A549 (cell line): ENCODE results near the gene LRRC61. TPM values are rescaled to one million over a fixed set of nuclear protein-coding genes. Genes with fewer than 3 reads are reported as not detected.

Experiments
- ATAC-seq, 2 experiments: fragments of 200-7000 bp in 1 of 2; fragments of >200 bp in 1 of 2; cut with Nextera tagmentation in 1 of 2; cut with Tn5 transposase in 1 of 2; 3 replicates each; pipeline versions ENCODE4 v1.8.0 to v1.9.1; 2018 to 2020; ENCODE audit warnings: mild to moderate bottlenecking in 1 of 2, moderate library complexity in 1 of 2
- CTCF ChIA-PET: fragments of 300-600 bp; sonication (Branson Sonifier 250); formaldehyde crosslinking; extraction: SDS; loops from one replicate; lab custom pipeline; 2021; ENCODE audit warnings: antibody characterized with exemption, inconsistent platforms; lab: Yijun Ruan, JAX
- POLR2A ChIA-PET: fragments of 350-600 bp; formaldehyde crosslinking; extraction: SDS; loops from one replicate; lab custom pipeline; 2021; ENCODE audit warnings: antibody characterized with exemption, inconsistent platforms; lab: Yijun Ruan, JAX
- DNase-seq, 2 experiments: peaks; one replicate each; pipeline versions ENCODE4 v3.0.0 to v3.0.0-alpha.2; 2011 to 2016; ENCODE audit warnings: low read depth in 1 of 2, low spot score in 1 of 2
- FAIRE-seq: peaks from 2 replicates; lab custom pipeline; 2011; peaks lifted over from hg19 to GRCh38; lab: Jason Lieb, UNC
- H3K27ac ChIP-seq, 2 experiments: fragments of >200 bp; sonication (Bioruptor Twin); formaldehyde crosslinking; 3 replicates each; pipeline ENCODE4 v1.5.1; 2016 to 2017
- H3K4me1 ChIP-seq: fragments of >200 bp; sonication (Bioruptor Twin); formaldehyde crosslinking; 3 replicates; pipeline ENCODE4 v1.6.1; 2016
- H3K4me2 ChIP-seq: fragments of >200 bp; sonication (Bioruptor Twin); formaldehyde crosslinking; 3 replicates; pipeline ENCODE4 v1.6.1; 2016
- H3K4me3 ChIP-seq: fragments of >200 bp; sonication (Bioruptor Twin); formaldehyde crosslinking; 3 replicates; pipeline ENCODE4 v1.5.1; 2016
- H3K9me3 ChIP-seq: fragments of >200 bp; sonication (Bioruptor Twin); formaldehyde crosslinking; 3 replicates; pipeline ENCODE4 v1.6.1; 2016
- CBX2 ChIP-seq: fragments of 200-600 bp; sonication (generic); IDR thresholded peaks from 2 replicates; pipeline ENCODE4 v1.6.1; 2016; ENCODE audit warnings: low read depth, mild to moderate bottlenecking, borderline replicate concordance
- CBX8 ChIP-seq: fragments of 200-600 bp; sonication (generic); IDR thresholded peaks from 2 replicates; pipeline ENCODE4 v1.6.1; 2016
- CHD2 ChIP-seq: fragments of 150-350 bp; IDR thresholded peaks from 2 replicates; pipeline ENCODE4 v1.6.1; 2014; ENCODE audit warnings: low read length; ENCODE audit not compliant: partially characterized antibody
- EP300 ChIP-seq, 2 experiments: fragments of >200 bp; sonication (Bioruptor Twin); formaldehyde crosslinking; IDR thresholded peaks; 2 replicates in 1 of 2; 3 replicates in 1 of 2; pipeline ENCODE4 v1.6.1; 2016 to 2017
- ESRRA ChIP-seq: fragments of 150-350 bp; IDR thresholded peaks from 2 replicates; pipeline ENCODE4 v1.6.1; 2014; ENCODE audit warnings: mild to moderate bottlenecking, low read length, borderline replicate concordance
- FOSL2 ChIP-seq, 2 experiments: fragments of 450-650 bp in 1 of 2; fragments of >200 bp in 1 of 2; sonication (Bioruptor Twin) in 1 of 2; formaldehyde crosslinking; IDR thresholded peaks; 2 replicates each; pipeline versions ENCODE4 v1.5.0 to v1.6.1; 2016 to 2020; ENCODE audit warnings: mild to moderate bottlenecking in 1 of 2, moderate library complexity in 1 of 2
- HEYL ChIP-seq: fragments of 250-450 bp; sonication (Bioruptor Pico); IDR thresholded peaks from 2 replicates; pipeline ENCODE4 v1.8.0; 2021; ENCODE audit warnings: mild to moderate bottlenecking, moderate library complexity
- HOXA7 ChIP-seq: fragments of 250-450 bp; sonication (Bioruptor Pico); IDR thresholded peaks from 2 replicates; pipeline ENCODE4 v1.5.0; 2020; ENCODE audit warnings: mild to moderate bottlenecking, moderate library complexity
- HOXB13 ChIP-seq: fragments of 250-450 bp; sonication (Bioruptor Pico); IDR thresholded peaks from 2 replicates; pipeline ENCODE4 v1.5.0; 2020; ENCODE audit warnings: low read depth, mild to moderate bottlenecking, moderate library complexity
- JUN ChIP-seq, 2 experiments: fragments of >200 bp; sonication (Bioruptor Twin); formaldehyde crosslinking; IDR thresholded peaks; 2 replicates in 1 of 2; 3 replicates in 1 of 2; pipeline ENCODE4 v1.6.1; 2016 to 2017
- KDM1A ChIP-seq: fragments of 200-600 bp; sonication (generic); IDR thresholded peaks from 2 replicates; pipeline ENCODE4 v1.6.1; 2016; ENCODE audit warnings: low read depth, mild to moderate bottlenecking
- KDM5A ChIP-seq: fragments of 200-600 bp; sonication (generic); IDR thresholded peaks from 2 replicates; pipeline ENCODE4 v1.6.1; 2016; ENCODE audit warnings: antibody characterized with exemption, mild to moderate bottlenecking
- MYC ChIP-seq: IDR thresholded peaks from 2 replicates; pipeline ENCODE4 v1.6.1; 2012; ENCODE audit warnings: mild to moderate bottlenecking, inconsistent platforms, low read length, improper control_type of control experiment, borderline replicate concordance
- RAD21 ChIP-seq, 2 experiments: fragments of >200 bp in 1 of 2; sonication (Bioruptor Twin) in 1 of 2; formaldehyde crosslinking in 1 of 2; IDR thresholded peaks in 1 of 2; conservative IDR thresholded peaks in 1 of 2; 2 replicates in 1 of 2; 3 replicates in 1 of 2; pipeline ENCODE4 v1.6.1; 2012 to 2018; ENCODE audit warnings: inconsistent platforms in 1 of 2
- RCOR1 ChIP-seq: fragments of 150-350 bp; IDR thresholded peaks from 2 replicates; pipeline ENCODE4 v1.6.1; 2014; ENCODE audit warnings: antibody characterized with exemption, low read length, low read depth
- RNF2 ChIP-seq: fragments of 200-600 bp; sonication (generic); IDR thresholded peaks from 2 replicates; pipeline ENCODE4 v1.6.1; 2016; ENCODE audit warnings: low read depth, mild to moderate bottlenecking, antibody characterized with exemption, moderate library complexity, borderline replicate concordance
- SMC3 ChIP-seq: fragments of >200 bp; sonication (Bioruptor Twin); formaldehyde crosslinking; IDR thresholded peaks from 3 replicates; pipeline ENCODE4 v1.6.1; 2018; ENCODE audit warnings: inconsistent platforms
- ZSCAN20 ChIP-seq: fragments of 250-450 bp; sonication (Bioruptor Pico); IDR thresholded peaks from 2 replicates; pipeline ENCODE4 v1.8.0; 2022; ENCODE audit warnings: mild to moderate bottlenecking, moderate library complexity
- WGBS: methylation state at CpG from one replicate; pipeline ENCODE4 v1.1.6; 2017; ENCODE audit errors: missing lambda C conversion rate; 5-methylcytosine and 5-hydroxymethylcytosine counted together
- polyA plus RNA-seq, 4 experiments: library from polyadenylated mRNA; depleted of rRNA in 3 of 4; stranded (reverse); fragments of >200 nt; fragmentation: RNase III in 1 of 4; extraction: RNeasy Plus Mini Kit Qiagen cat#74134 plus additional on column Dnase treatment in 1 of 4; gene quantifications; 2 replicates in 3 of 4; 3 replicates in 1 of 4; pipeline ENCODE4 v1.2.3, GENCODE V29; 2011 to 2017
- TF ChIP-seq, protein P1 (sequence below): fragments of >200 bp; sonication (Bioruptor Twin); formaldehyde crosslinking; IDR thresholded peaks from 2 replicates; pipeline ENCODE4 v1.6.1; 2016
- TF ChIP-seq, protein P2 (sequence below): fragments of >200 bp; sonication (Bioruptor Twin); formaldehyde crosslinking; IDR thresholded peaks from 3 replicates; pipeline ENCODE4 v1.6.1; 2016
- TF ChIP-seq, protein P3 (sequence below): IDR thresholded peaks from 2 replicates; pipeline ENCODE4 v1.6.1; 2012; ENCODE audit warnings: low read depth, borderline replicate concordance

Gene LRRC61
- polyA plus RNA-seq, 2 of the 4 experiments (the other 2 are of a cell fraction): 0.19 to 0.22 TPM

DNA sequence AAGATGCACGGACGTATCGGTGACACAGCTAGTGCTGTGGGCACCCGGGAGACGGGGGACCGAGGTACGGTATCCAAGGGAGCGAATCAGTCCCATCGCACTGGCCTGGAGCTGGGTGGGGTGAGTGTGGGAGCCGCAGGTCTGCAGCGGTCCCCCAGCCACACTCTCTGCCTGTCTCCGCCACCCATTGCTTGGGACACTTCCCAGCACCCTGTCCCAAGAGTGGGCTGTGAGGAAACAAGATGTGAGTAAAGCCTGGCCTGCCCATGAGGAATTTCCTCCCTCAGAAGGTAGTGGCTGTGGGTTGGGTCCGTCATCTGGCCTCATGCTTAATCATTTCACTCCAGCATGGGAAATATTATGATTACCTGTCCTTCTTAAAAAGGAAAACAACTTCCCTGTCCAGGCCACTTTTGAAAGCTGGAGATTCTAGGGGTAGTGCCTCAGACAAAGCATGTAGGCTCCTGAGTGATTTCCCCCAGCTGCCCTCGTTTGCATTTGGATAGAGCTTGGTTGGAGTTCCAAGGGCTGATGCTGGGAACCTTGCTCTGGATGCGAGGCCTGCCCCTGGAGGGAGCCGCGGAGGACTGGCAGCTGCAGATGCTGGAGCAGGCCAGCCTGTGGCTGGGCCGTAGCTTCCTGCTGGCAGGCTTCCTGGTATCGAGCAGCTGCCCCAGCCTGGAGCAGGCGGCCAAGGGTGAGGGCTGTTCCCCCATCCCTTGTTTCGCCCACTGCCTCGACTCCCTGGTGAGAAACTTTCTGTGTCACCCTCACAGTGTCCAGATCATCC lies 6.4 kb downstream of the LRRC61 start:
- H3K4me1 ChIP-seq: no peaks in the 10 kb centered on the region
- ChIA-PET CTCF (no interaction called here), POLR2A (no interaction called here)
- FAIRE-seq: no peak
- H3K27ac ChIP-seq: no peak overlapping the region
- no peak for DNase-seq
- H3K4me3 ChIP-seq: no peak overlapping the region
- H3K9me3 ChIP-seq: no peaks in the 10 kb centered on the region
- WGBS: 73% methylated on average over 21 of the region's 22 CpGs
- TF ChIP-seq RCOR1: no peak
- no peak for TF ChIP-seq CHD2
- TF ChIP-seq MYC: no peak
- no peak for TF ChIP-seq RAD21 (conservative IDR thresholded peaks at IDR 0.05 in 1 of 2, IDR thresholded peaks at IDR 0.05 in 1 of 2)
- TF ChIP-seq, protein P1, sequence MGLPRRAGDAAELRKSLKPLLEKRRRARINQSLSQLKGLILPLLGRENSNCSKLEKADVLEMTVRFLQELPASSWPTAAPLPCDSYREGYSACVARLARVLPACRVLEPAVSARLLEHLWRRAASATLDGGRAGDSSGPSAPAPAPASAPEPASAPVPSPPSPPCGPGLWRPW: no peak
- TF ChIP-seq, protein P2, sequence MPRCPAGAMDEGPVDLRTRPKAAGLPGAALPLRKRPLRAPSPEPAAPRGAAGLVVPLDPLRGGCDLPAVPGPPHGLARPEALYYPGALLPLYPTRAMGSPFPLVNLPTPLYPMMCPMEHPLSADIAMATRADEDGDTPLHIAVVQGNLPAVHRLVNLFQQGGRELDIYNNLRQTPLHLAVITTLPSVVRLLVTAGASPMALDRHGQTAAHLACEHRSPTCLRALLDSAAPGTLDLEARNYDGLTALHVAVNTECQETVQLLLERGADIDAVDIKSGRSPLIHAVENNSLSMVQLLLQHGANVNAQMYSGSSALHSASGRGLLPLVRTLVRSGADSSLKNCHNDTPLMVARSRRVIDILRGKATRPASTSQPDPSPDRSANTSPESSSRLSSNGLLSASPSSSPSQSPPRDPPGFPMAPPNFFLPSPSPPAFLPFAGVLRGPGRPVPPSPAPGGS: no peak
- ATAC-seq: no peak
- no peak overlapping the region for H3K4me2 ChIP-seq

DNA sequence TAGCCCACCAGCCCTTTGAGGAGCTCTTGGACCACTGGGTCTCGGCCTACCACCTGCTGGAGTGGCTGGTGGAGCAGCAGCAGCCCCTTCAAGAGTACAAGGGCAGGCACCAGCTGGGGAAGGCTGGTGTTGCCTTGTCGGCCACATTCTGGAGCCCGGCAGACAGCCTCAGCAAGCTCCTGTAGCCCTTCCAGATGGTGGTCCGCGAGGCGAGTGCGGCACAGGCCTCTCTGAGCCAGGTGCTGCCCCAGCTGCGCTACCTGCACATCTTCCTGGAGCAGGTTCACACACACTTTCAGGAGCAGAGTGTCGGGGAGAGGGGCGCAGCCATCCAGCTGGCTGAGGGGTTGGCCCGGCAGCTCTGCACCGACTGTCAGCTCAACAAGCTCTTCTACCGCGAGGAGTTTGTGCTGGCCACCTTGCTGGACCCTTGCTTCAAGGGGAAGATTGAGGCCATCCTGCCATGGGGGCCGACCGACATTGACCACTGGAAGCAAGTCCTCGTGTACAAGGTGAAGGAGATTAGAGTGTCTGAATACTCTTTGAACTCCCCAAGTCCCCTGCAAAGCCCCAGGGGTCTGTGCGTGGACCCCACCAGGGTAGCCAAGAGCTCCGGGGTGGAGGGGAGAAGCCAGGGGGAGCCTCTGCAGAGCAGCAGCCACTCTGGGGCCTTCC lies 7.2 kb downstream of the LRRC61 start:
- WGBS: 50% methylated on average over 11 of the region's 19 CpGs
- no peak for FAIRE-seq
- no peak overlapping the region for H3K27ac ChIP-seq
- no peak overlapping the region for H3K4me2 ChIP-seq
- ChIA-PET POLR2A (no interaction called here), CTCF (no interaction called here)
- no peak for ATAC-seq
- no peak for DNase-seq
- no peak overlapping the region for H3K4me3 ChIP-seq
- H3K9me3 ChIP-seq: no peaks in the 10 kb centered on the region
- H3K4me1 ChIP-seq: no peaks in the 10 kb centered on the region
- no peak for TF ChIP-seq EP300 (IDR thresholded peaks at IDR 0.05)
- no peak for TF ChIP-seq ZSCAN20 (CRISPR knock-in tag)
- TF ChIP-seq HOXB13: no peak
- TF ChIP-seq HOXA7: no peak
- TF ChIP-seq HEYL (CRISPR knock-in tag): no peak
- TF ChIP-seq, protein P3, sequence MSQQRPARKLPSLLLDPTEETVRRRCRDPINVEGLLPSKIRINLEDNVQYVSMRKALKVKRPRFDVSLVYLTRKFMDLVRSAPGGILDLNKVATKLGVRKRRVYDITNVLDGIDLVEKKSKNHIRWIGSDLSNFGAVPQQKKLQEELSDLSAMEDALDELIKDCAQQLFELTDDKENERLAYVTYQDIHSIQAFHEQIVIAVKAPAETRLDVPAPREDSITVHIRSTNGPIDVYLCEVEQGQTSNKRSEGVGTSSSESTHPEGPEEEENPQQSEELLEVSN: no peak
- no peak for TF ChIP-seq SMC3
- TF ChIP-seq, protein P2: no peak
- no peak for TF ChIP-seq RNF2
- no peak for TF ChIP-seq KDM5A
- no peak for TF ChIP-seq JUN (IDR thresholded peaks at IDR 0.05)
- no peak for TF ChIP-seq ESRRA
- no peak for TF ChIP-seq RCOR1
- TF ChIP-seq CBX8: no peak
- no peak for TF ChIP-seq CBX2
- TF ChIP-seq, protein P1: no peak
- no peak for TF ChIP-seq FOSL2 (IDR thresholded peaks at IDR 0.05)
- TF ChIP-seq FOSL2 (CRISPR knock-in tag; IDR thresholded peaks at IDR 0.05): no peak
- TF ChIP-seq RAD21 (conservative IDR thresholded peaks at IDR 0.05 in 1 of 2, IDR thresholded peaks at IDR 0.05 in 1 of 2): no peak
- TF ChIP-seq KDM1A: no peak
